OCI-LY3 (cell line): ENCODE data around the gene BCLAF1.
"Not testable (repeated sequence)": the region's sequence is repeated elsewhere in the genome, so short reads cannot be mapped to it uniquely, and the experiment has no call there.

Experiments
- H2AFZ ChIP-seq: fragments of 200-600, 300-600 bp; shearing (Covaris generic); 2 replicates; pipeline ENCODE4 v1.6.0; 2014; ENCODE audit warnings: antibody characterized with exemption, low read depth, low read length
- H3K27ac ChIP-seq: fragments of 200-600, 300-600 bp; sonication (generic); 2 replicates; pipeline ENCODE4 v1.5.1; 2014; ENCODE audit warnings: mild to moderate bottlenecking, low read length, moderate library complexity, mixed read lengths
- H3K27me3 ChIP-seq: fragments of 200-600, 300-600 bp; sonication (generic); 2 replicates; pipeline ENCODE4 v1.6.1; 2014; ENCODE audit warnings: low read depth, low read length, mixed read lengths
- H3K36me3 ChIP-seq: fragments of 200-600, 300-600 bp; sonication (generic); replicated peaks from 2 replicates; pipeline ENCODE3; 2014; ENCODE audit warnings: low read depth, low read length, mixed read lengths
- H3K4me1 ChIP-seq: fragments of 300-600, 200-600 bp; sonication (generic); 2 replicates; pipeline ENCODE4 v1.6.1; 2014; ENCODE audit warnings: low read length, mixed read lengths
- H3K4me2 ChIP-seq: fragments of 200-600, 300-600 bp; sonication (generic); 2 replicates; pipeline ENCODE4 v1.6.1; 2014; ENCODE audit warnings: low read length, mixed read lengths
- H3K4me3 ChIP-seq: fragments of 300-600, 200-600 bp; sonication (generic); 2 replicates; pipeline ENCODE4 v1.5.1; 2014; ENCODE audit warnings: antibody characterized with exemption, mild to moderate bottlenecking, low read length, moderate library complexity
- H3K79me2 ChIP-seq: fragments of 300-600, 200-600 bp; shearing (Covaris generic); 2 replicates; pipeline ENCODE4 v1.6.1; 2014; ENCODE audit warnings: mild to moderate bottlenecking, low read length, mixed read lengths
- H3K9ac ChIP-seq: fragments of 300-600, 200-600 bp; shearing (Covaris generic); 2 replicates; pipeline ENCODE4 v1.6.0; 2014; ENCODE audit warnings: mild to moderate bottlenecking, low read length, moderate library complexity
- H3K9me3 ChIP-seq: fragments of 200-600, 300-600 bp; shearing (Covaris generic); 2 replicates; pipeline ENCODE4 v1.6.1; 2014; ENCODE audit warnings: low read length, mixed read lengths; ENCODE audit not compliant: insufficient read depth
- H4K20me1 ChIP-seq: fragments of 200-600, 300-600 bp; sonication (generic); 2 replicates; pipeline ENCODE4 v1.6.1; 2016; ENCODE audit warnings: low read length, mixed read lengths; ENCODE audit not compliant: insufficient read depth
- EZH2phosphoT487 ChIP-seq: fragments of 200-600 bp; shearing (Covaris generic); IDR thresholded peaks from 2 replicates; pipeline ENCODE4 v1.6.1; 2018; ENCODE audit warnings: antibody characterized with exemption, mixed run types, low read depth
- TF ChIP-seq, protein P1 (sequence below): fragments of 200-600, 300-600 bp; sonication (generic); IDR thresholded peaks from 2 replicates; pipeline ENCODE4 v1.5.1; 2014; ENCODE audit warnings: antibody characterized with exemption, low read length, low read depth

The BCLAF1 gene

DNA sequence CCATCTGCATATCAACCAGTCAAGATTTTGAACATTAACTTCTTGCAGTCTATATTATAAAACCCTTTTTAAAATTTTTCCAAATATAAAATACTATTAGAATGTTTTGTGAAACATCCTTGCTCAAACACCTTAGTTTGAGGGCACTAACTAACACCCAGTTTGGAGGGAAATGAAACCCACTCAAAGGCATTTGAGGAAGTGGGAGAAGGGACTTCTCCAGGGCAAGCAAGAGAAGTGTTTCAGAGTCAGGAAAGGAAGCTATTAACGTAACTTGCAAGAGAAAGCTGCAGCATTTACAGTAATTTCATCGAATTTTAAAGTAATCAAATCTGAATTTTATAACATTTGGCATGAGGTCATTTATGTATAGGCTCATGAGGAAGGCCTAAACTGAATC is 60.8 kb downstream of the BCLAF1 start:
- TF ChIP-seq EZH2phosphoT487 = no peak
- TF ChIP-seq, protein P1, sequence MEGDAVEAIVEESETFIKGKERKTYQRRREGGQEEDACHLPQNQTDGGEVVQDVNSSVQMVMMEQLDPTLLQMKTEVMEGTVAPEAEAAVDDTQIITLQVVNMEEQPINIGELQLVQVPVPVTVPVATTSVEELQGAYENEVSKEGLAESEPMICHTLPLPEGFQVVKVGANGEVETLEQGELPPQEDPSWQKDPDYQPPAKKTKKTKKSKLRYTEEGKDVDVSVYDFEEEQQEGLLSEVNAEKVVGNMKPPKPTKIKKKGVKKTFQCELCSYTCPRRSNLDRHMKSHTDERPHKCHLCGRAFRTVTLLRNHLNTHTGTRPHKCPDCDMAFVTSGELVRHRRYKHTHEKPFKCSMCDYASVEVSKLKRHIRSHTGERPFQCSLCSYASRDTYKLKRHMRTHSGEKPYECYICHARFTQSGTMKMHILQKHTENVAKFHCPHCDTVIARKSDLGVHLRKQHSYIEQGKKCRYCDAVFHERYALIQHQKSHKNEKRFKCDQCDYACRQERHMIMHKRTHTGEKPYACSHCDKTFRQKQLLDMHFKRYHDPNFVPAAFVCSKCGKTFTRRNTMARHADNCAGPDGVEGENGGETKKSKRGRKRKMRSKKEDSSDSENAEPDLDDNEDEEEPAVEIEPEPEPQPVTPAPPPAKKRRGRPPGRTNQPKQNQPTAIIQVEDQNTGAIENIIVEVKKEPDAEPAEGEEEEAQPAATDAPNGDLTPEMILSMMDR = no peak
- H3K4me3 ChIP-seq = peak overlapping the region; percentile 31; the same call in 1 of the 2 replicates

DNA sequence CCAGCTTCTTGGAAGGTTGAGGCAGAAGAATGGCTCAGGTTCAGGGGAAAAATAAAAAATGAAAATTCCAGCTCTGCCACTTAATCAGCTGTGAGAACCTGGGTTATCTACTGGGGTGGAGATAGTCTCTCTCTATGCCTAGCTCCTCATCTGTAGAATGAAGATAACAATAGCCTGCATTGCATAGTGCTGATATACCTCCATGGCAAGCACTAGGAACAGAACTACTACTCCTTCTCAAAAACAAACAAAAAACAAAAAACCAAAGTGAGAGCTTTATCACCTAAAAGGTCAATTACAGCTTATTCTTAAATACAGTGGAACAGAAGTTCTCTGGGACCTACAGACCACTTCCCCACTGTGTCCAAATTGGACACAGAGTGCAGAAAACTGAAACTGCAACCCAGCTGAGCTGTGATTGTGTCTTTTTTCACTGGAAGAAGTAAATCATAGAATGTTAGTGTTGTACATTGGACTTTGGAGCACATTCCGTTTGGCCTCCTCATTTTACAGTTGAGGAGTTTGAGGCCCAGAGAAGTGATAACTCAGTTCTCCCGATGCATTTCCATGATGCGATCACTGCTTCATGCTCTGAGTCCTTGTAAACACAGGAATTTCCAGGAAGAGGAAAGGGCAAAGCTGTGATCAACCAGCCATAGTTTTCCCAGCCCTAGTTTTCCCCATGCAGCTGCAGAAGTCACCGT is 62.8 kb downstream of the BCLAF1 start:
- Histone ChIP-seq H3K27me3 (no peaks in the 10 kb centered on the region), H3K4me1 (peaks cover 25% of the 10 kb centered on the region), H4K20me1 (no peaks in the 10 kb centered on the region), H3K9me3 (no peaks in the 10 kb centered on the region), H2AFZ (peak overlapping the region; percentile 66; the same call in 1 of the 2 replicates), H3K27ac (no peak overlapping the region), H3K4me2 (peak overlapping the region; percentile 68), H3K79me2 (no peaks in the 10 kb centered on the region), H3K36me3 (peaks cover 7% of the 10 kb centered on the region), H3K9ac (no peak overlapping the region), H3K4me3 (peak overlapping the region; percentile 63)
- no peak for TF ChIP-seq EZH2phosphoT487
- TF ChIP-seq, protein P1 = no peak

More for the DNA sequence above, 60.8 kb downstream of the BCLAF1 start:
- H3K4me2 ChIP-seq = peak overlapping the region; percentile 64
- peak overlapping the region; percentile 42; the same call in 1 of the 2 replicates for H3K27ac ChIP-seq
- no peak overlapping the region for H3K9ac ChIP-seq
- no peaks in the 10 kb centered on the region for H3K27me3 ChIP-seq
- H3K9me3 ChIP-seq = no peaks in the 10 kb centered on the region
- no peaks in the 10 kb centered on the region for H3K79me2 ChIP-seq
- H3K4me1 ChIP-seq = peaks cover 25% of the 10 kb centered on the region
- peaks cover 10% of the 10 kb centered on the region for H3K36me3 ChIP-seq
- H4K20me1 ChIP-seq = no peaks in the 10 kb centered on the region
- no peak overlapping the region for H2AFZ ChIP-seq

DNA sequence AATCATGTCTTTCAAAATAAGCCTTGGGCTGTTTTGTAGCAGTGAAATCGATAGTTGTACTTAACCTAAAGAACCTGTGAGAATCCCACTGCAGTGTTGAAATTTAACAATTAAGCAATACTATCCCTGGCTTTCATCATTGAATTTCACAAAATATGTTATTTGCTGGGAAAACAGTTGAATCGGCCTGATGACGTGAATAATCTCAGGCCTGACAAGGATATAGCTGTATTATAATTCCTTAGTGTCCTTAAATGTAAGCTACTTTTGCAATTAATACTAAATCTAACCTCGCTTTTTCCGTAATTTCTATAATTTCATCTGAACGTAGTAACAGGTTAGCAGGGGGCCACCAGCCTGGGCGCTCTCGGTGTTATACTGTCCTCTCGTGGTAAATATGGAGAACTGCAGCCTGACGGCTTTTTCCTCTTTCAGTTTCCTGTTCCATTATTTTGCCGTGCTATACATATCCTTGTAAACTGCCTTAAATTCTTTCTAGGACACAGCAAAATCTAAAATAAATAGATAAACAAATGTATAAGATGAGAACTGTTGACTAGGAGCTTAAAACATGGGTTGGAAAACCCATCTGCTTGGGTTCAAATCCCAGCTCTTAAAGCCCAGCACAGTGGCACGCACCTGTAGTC is 63.5 kb downstream of the BCLAF1 start:
- H3K4me3 ChIP-seq = peak overlapping the region; percentile 63
- H4K20me1 ChIP-seq = no peaks in the 10 kb centered on the region
- peak overlapping the region; percentile 27; the same call in 1 of the 2 replicates for H3K9ac ChIP-seq
- no peaks in the 10 kb centered on the region for H3K27me3 ChIP-seq
- peaks cover 25% of the 10 kb centered on the region for H3K4me1 ChIP-seq
- no peaks in the 10 kb centered on the region for H3K79me2 ChIP-seq
- H3K9me3 ChIP-seq = no peaks in the 10 kb centered on the region
- peak overlapping the region; percentile 79 for H2AFZ ChIP-seq
- TF ChIP-seq, protein P1 = peak; percentile 93
- no peak for TF ChIP-seq EZH2phosphoT487
- H3K27ac ChIP-seq = no peak overlapping the region
- peak overlapping the region; percentile 68 for H3K4me2 ChIP-seq
- H3K36me3 ChIP-seq = peaks cover 7% of the 10 kb centered on the region

DNA sequence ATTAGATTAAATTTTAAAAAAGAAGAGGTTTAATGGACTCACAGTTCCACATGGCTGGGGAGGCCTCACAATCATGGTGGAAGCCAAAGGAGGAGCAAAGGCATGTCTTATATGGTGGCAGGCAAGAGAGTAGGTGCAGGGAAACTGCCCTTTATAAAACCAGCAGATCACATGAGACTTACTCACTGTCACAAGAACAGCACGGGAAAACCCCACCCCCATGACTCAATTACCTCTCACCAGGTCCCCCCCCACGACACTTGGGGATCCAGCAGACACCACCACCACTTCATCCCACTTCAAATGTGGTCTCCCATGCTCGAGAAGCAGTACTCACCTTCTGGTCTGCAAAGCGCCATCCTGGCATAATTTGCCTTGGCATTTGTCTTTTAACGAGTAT is 64.2 kb downstream of the BCLAF1 start:
- Histone ChIP-seq H3K27me3 (no peaks in the 10 kb centered on the region), H4K20me1 (no peaks in the 10 kb centered on the region), H3K9ac (no peak overlapping the region), H2AFZ (no peak overlapping the region), H3K36me3 (peaks cover 6% of the 10 kb centered on the region), H3K4me2 (peak overlapping the region; percentile 68; the same call in 1 of the 2 replicates), H3K9me3 (no peaks in the 10 kb centered on the region), H3K27ac (no peak overlapping the region), H3K79me2 (no peaks in the 10 kb centered on the region), H3K4me1 (peaks cover 25% of the 10 kb centered on the region), H3K4me3 (no peak overlapping the region)
- TF ChIP-seq, protein P1 = no peak
- TF ChIP-seq EZH2phosphoT487 = no peak

DNA sequence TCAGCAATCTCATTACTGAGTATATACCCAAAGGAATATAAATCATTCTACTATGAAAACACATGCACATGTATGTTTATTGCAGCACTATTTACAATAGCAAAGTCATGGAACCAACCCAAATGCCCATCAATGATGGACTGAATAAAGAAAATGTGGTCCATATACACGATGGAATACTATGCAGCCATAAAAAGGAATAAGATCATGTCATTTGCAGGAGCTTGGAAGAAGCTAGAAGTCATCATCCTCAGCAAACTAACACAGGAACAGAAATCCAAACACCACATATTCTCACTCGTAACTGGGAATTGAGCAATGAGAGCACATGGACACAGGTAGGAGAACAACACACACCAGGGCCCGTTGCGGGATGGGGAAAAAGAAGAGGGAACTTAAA is 64.7 kb downstream of the BCLAF1 start:
- peaks cover 25% of the 10 kb centered on the region for H3K4me1 ChIP-seq
- not testable (repeated sequence) for H3K9ac ChIP-seq, H2AFZ ChIP-seq, H3K27ac ChIP-seq, H3K27me3 ChIP-seq, H3K36me3 ChIP-seq, H3K79me2 ChIP-seq, H3K9me3 ChIP-seq, H3K4me3 ChIP-seq, H3K4me2 ChIP-seq, H4K20me1 ChIP-seq
